GM12878 (cell line): ENCODE results near the gene FRMD3.

Source experiments
- FOS ChIP-seq: IDR thresholded peaks from 3 replicates; pipeline ENCODE4 v1.6.1; 2011; ENCODE audit warnings: borderline replicate concordance; ENCODE audit not compliant: insufficient read length; ENCODE audit errors: extremely low read depth
- HDAC2 ChIP-seq: fragments of 200-600 bp; sonication (generic); IDR thresholded peaks from 2 replicates; pipeline ENCODE4 v1.6.1; 2017
- MYC ChIP-seq: IDR thresholded peaks from 2 replicates; pipeline ENCODE4 v1.6.1; 2011; ENCODE audit warnings: mild to moderate bottlenecking, low read length, moderate library complexity, inconsistent platforms; ENCODE audit not compliant: insufficient read depth, insufficient replicate concordance, insufficient read length, severe bottlenecking
- NFXL1 ChIP-seq: fragments of 450-650 bp; IDR thresholded peaks from 2 replicates; pipeline ENCODE4 v1.6.1; 2017; ENCODE audit warnings: antibody characterized with exemption, mild to moderate bottlenecking, borderline replicate concordance
- POLR2AphosphoS5 ChIP-seq: IDR thresholded peaks from 2 replicates; pipeline ENCODE4 v1.6.1; 2011; ENCODE audit warnings: mild to moderate bottlenecking, low read length, inconsistent platforms
- TAF1 ChIP-seq: IDR thresholded peaks from 2 replicates; pipeline ENCODE4 v1.6.1; 2011; ENCODE audit warnings: mild to moderate bottlenecking, low read depth, low read length, borderline replicate concordance
- ZNF274 ChIP-seq: IDR thresholded peaks from one replicate; pipeline ENCODE4 v1.8.0; 2011; ENCODE audit not compliant: insufficient read length, insufficient read depth
- TF ChIP-seq, protein P1 (sequence below), 3 experiments: IDR thresholded peaks in 2 of 3; conservative IDR thresholded peaks in 1 of 3; 2 replicates each; pipeline ENCODE4 v1.5.1; 2011; ENCODE audit warnings: low read depth in 3 of 3, low read length in 3 of 3, mild to moderate bottlenecking in 3 of 3, control low read depth in 2 of 3, moderate library complexity in 2 of 3, inconsistent platforms in 1 of 3, mixed read lengths in 1 of 3; ENCODE audit not compliant: control insufficient read depth in 2 of 3, insufficient read depth in 1 of 3; ENCODE audit errors: extremely low read depth in 1 of 3
- TF ChIP-seq, protein P2 (sequence below): fragments of 450-650 bp; IDR thresholded peaks from 2 replicates; pipeline ENCODE4 v1.6.1; 2018; ENCODE audit warnings: mild to moderate bottlenecking, low read depth, moderate library complexity; ENCODE audit not compliant: partially characterized antibody

DNA sequence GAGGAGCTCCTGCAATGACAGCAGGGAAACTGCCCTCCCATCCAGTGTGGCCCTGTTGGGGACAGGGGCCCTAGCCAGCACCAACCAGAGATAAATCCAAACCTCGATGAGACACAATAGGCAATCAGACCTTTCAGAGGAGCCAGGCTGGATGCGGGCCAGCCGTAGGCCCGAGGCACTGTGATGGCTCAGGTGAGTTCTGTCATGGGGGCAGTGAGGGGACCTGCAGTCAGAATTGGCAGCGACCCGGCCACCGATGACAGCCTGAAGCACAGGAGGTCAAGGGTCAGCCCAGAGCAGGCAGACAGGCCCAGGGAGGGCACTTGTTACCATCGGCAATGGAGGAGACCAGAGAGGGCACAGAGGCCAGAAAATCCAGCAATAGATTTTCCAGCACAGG is 90.8 kb downstream of the FRMD3 start:
- no peak for TF ChIP-seq NFXL1
- TF ChIP-seq, protein P1, sequence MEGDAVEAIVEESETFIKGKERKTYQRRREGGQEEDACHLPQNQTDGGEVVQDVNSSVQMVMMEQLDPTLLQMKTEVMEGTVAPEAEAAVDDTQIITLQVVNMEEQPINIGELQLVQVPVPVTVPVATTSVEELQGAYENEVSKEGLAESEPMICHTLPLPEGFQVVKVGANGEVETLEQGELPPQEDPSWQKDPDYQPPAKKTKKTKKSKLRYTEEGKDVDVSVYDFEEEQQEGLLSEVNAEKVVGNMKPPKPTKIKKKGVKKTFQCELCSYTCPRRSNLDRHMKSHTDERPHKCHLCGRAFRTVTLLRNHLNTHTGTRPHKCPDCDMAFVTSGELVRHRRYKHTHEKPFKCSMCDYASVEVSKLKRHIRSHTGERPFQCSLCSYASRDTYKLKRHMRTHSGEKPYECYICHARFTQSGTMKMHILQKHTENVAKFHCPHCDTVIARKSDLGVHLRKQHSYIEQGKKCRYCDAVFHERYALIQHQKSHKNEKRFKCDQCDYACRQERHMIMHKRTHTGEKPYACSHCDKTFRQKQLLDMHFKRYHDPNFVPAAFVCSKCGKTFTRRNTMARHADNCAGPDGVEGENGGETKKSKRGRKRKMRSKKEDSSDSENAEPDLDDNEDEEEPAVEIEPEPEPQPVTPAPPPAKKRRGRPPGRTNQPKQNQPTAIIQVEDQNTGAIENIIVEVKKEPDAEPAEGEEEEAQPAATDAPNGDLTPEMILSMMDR (IDR thresholded peaks at IDR 0.05 in 2 of 3, conservative IDR thresholded peaks at IDR 0.05 in 1 of 3; ENCODE audit: control insufficient read depth in 2 of 3, extremely low read depth in 1 of 3, insufficient read depth in 1 of 3, low read depth in 3 of 3, low read length in 3 of 3): no peak
- TF ChIP-seq ZNF274: no peak
- no peak for TF ChIP-seq MYC
- no peak for TF ChIP-seq HDAC2
- TF ChIP-seq TAF1: no peak
- TF ChIP-seq, protein P2, sequence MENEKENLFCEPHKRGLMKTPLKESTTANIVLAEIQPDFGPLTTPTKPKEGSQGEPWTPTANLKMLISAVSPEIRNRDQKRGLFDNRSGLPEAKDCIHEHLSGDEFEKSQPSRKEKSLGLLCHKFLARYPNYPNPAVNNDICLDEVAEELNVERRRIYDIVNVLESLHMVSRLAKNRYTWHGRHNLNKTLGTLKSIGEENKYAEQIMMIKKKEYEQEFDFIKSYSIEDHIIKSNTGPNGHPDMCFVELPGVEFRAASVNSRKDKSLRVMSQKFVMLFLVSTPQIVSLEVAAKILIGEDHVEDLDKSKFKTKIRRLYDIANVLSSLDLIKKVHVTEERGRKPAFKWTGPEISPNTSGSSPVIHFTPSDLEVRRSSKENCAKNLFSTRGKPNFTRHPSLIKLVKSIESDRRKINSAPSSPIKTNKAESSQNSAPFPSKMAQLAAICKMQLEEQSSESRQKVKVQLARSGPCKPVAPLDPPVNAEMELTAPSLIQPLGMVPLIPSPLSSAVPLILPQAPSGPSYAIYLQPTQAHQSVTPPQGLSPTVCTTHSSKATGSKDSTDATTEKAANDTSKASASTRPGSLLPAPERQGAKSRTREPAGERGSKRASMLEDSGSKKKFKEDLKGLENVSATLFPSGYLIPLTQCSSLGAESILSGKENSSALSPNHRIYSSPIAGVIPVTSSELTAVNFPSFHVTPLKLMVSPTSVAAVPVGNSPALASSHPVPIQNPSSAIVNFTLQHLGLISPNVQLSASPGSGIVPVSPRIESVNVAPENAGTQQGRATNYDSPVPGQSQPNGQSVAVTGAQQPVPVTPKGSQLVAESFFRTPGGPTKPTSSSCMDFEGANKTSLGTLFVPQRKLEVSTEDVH: no peak
- TF ChIP-seq POLR2AphosphoS5: no peak
- no peak for TF ChIP-seq FOS
